ENCODE measurements around the gene PDZK1IP1. TPM values are rescaled to one million over a fixed set of nuclear protein-coding genes. Genes with fewer than 3 reads are reported as not detected.
"Not testable (repeated sequence)": the region's sequence is repeated elsewhere in the genome, so short reads cannot be mapped to it uniquely, and the experiment has no call there.

Gene PDZK1IP1
- total RNA-seq, 1 experiment from 2014 or later: 19.6 TPM

DNA sequence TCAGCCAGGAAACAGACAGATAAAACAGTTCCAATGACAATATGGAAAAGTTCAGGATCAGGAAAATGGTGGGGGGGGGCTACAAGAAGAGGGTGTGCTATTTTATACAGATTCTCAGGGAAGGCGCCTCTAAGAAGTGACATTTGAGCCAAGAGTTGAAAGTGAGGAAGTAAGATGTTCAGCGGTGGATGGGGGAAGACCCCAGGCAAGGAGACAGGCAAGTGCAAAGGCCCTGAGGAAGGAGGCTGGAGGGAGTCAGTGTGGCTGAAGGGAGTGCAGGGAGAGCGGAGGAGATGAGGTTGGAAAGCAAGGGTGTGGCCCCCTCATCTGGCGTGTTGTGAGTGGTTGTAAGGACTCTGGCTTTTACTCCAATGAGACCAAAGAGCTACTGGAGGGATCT, 8.4 kb upstream of the PDZK1IP1 start:
- ChIA-PET CTCF (interaction anchor here (0.6 to 1.4 kb wide), 3 partner anchors 8 to 524 kb away, joined by 3 to 4 read pairs (median 4); partner anchors contain the start of gene PDZK1IP1), POLR2A (interaction anchor here (1.6 kb wide), 1 partner anchor 8 kb away, joined by 5 read pairs; the partner anchor contains the start of gene PDZK1IP1)
- no peaks in the 10 kb centered on the region for H3K36me3 Mint-ChIP-seq (ENCODE audit: insufficient read depth, unreplicated experiment)
- H3K27ac Mint-ChIP-seq (ENCODE audit: low read depth, unreplicated experiment): no peak overlapping the region
- peaks cover 10% of the 10 kb centered on the region for H3K27me3 Mint-ChIP-seq (ENCODE audit: insufficient read depth, unreplicated experiment)
- TF ChIP-seq, protein P1, sequence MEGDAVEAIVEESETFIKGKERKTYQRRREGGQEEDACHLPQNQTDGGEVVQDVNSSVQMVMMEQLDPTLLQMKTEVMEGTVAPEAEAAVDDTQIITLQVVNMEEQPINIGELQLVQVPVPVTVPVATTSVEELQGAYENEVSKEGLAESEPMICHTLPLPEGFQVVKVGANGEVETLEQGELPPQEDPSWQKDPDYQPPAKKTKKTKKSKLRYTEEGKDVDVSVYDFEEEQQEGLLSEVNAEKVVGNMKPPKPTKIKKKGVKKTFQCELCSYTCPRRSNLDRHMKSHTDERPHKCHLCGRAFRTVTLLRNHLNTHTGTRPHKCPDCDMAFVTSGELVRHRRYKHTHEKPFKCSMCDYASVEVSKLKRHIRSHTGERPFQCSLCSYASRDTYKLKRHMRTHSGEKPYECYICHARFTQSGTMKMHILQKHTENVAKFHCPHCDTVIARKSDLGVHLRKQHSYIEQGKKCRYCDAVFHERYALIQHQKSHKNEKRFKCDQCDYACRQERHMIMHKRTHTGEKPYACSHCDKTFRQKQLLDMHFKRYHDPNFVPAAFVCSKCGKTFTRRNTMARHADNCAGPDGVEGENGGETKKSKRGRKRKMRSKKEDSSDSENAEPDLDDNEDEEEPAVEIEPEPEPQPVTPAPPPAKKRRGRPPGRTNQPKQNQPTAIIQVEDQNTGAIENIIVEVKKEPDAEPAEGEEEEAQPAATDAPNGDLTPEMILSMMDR (IDR thresholded peaks at IDR 0.05; ENCODE audit: unreplicated experiment): no peak
- H3K9me3 Mint-ChIP-seq (ENCODE audit: unreplicated experiment): peaks cover 4% of the 10 kb centered on the region
- no TSS peak for BruUV-seq (replicated peaks)
- H3K4me1 Mint-ChIP-seq (ENCODE audit: insufficient read depth, unreplicated experiment): no peaks in the 10 kb centered on the region
- intact Hi-C loops (cut with micrococcal nuclease): no loop called here
- H3K4me3 Mint-ChIP-seq (ENCODE audit: unreplicated experiment): no peak overlapping the region
- DNase-seq (ENCODE audit: unreplicated experiment): no peak

DNA sequence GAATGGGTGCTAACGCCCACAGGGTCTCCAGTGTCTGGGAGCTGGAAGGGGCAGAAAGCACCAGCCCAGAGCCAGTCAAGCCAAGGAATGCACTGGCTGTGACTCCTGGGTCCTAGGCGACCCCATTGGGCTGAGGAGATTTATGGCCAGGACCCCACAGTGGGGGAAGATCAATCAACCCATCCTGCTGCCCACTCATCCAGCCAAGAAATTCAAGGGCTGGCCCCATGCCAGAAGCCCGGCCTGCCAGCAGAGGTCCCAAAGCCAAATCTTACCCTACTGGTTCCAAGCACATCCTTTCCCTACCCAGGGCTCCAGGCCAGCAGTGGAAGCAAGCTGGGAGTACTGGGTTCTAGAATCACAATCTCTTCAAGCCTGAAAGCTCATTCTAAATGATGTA, 6.8 kb upstream of the PDZK1IP1 start:
- Mint-ChIP-seq H3K36me3 (ENCODE audit: insufficient read depth, unreplicated experiment) (no peaks in the 10 kb centered on the region), H3K4me1 (ENCODE audit: insufficient read depth, unreplicated experiment) (peaks cover 13% of the 10 kb centered on the region), H3K4me3 (ENCODE audit: unreplicated experiment) (no peak overlapping the region), H3K27me3 (ENCODE audit: insufficient read depth, unreplicated experiment) (peaks cover 10% of the 10 kb centered on the region), H3K9me3 (ENCODE audit: unreplicated experiment) (no peaks in the 10 kb centered on the region), H3K27ac (ENCODE audit: low read depth, unreplicated experiment) (no peak overlapping the region)
- CTCF ChIA-PET: interaction anchor here (0.7 to 1.2 kb wide), 4 partner anchors 31 to 241 kb away, joined by 3 to 4 read pairs (median 4); no protein-coding TSS in a partner anchor
- intact Hi-C loops (cut with micrococcal nuclease): no loop called here
- no TSS peak for BruUV-seq (replicated peaks)
- DNase-seq (ENCODE audit: unreplicated experiment): no peak
- TF ChIP-seq, protein P1 (IDR thresholded peaks at IDR 0.05; ENCODE audit: unreplicated experiment): no peak
- POLR2A ChIA-PET: interaction anchor here (1.0 kb wide), 1 partner anchor 67 kb away, joined by 5 read pairs; no protein-coding TSS in a partner anchor

DNA sequence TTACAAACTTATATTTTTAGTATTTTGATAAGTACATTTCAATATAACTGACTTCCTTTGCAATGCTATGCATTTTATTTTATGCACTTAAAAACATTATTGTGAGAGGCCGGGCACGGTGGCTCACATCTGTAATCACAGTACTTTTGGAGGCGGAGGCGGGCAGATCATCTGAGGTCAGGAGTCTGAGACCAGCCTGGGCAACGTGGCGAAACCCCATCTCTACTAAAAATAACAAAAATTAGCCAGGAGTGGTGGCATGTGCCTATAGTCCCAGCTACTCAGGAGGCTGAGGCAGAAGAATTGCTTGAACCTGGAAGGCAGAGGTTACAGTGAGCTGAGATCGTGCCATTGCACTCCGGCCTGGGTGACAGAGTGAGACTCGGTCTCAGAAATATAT, 6.1 kb upstream of the PDZK1IP1 start:
- H3K27me3 Mint-ChIP-seq (ENCODE audit: insufficient read depth, unreplicated experiment); DNase-seq (ENCODE audit: unreplicated experiment); H3K27ac Mint-ChIP-seq (ENCODE audit: low read depth, unreplicated experiment); H3K36me3 Mint-ChIP-seq (ENCODE audit: insufficient read depth, unreplicated experiment); intact Hi-C loops (cut with micrococcal nuclease); POLR2A ChIA-PET; H3K9me3 Mint-ChIP-seq (ENCODE audit: unreplicated experiment); H3K4me3 Mint-ChIP-seq (ENCODE audit: unreplicated experiment); BruUV-seq (replicated peaks): not testable (repeated sequence)
- peaks cover 19% of the 10 kb centered on the region for H3K4me1 Mint-ChIP-seq (ENCODE audit: insufficient read depth, unreplicated experiment)
- CTCF ChIA-PET: interaction anchor here (1.1 kb wide), 1 partner anchor 131 kb away, joined by 3 read pairs; no protein-coding TSS in a partner anchor

DNA sequence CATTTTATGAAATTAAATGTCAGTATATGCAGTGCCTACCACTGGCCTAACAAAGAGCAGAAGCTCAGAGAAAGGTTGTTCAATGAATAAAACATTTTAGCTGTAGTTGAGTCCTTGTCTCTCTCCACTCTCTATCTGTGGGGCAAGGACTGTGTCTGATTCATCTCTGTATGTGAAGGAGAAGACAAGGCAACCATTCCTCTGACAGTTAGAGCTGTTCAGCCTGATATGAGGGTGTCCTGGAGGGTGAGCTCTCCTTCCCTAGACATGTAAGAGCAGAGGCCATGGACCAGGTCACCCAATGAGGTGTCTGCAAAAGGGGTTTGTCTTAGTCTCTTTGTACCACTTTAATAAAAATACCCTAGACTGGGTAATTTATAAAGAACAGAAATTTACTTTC, 4.5 kb upstream of the PDZK1IP1 start:
- H3K9me3 Mint-ChIP-seq (ENCODE audit: unreplicated experiment): no peaks in the 10 kb centered on the region
- H3K27ac Mint-ChIP-seq (ENCODE audit: low read depth, unreplicated experiment): no peak overlapping the region
- DNase-seq (ENCODE audit: unreplicated experiment): no peak
- H3K36me3 Mint-ChIP-seq (ENCODE audit: insufficient read depth, unreplicated experiment): no peaks in the 10 kb centered on the region
- peaks cover 9% of the 10 kb centered on the region for H3K27me3 Mint-ChIP-seq (ENCODE audit: insufficient read depth, unreplicated experiment)
- peaks cover 33% of the 10 kb centered on the region for H3K4me1 Mint-ChIP-seq (ENCODE audit: insufficient read depth, unreplicated experiment)
- H3K4me3 Mint-ChIP-seq (ENCODE audit: unreplicated experiment): no peak overlapping the region
- POLR2A ChIA-PET: interaction anchor here (1.5 to 5.1 kb wide), 5 partner anchors 14 to 140 kb away, joined by 4 to 82 read pairs (median 6); partner anchors contain the start of gene CMPK1
- TF ChIP-seq, protein P1 (IDR thresholded peaks at IDR 0.05; ENCODE audit: unreplicated experiment): no peak
- BruUV-seq (replicated peaks): no TSS peak
- intact Hi-C loops (cut with micrococcal nuclease): loop anchor here (5.0 kb wide), 2 partner anchors 138 to 228 kb away; partner anchors contain the start of gene CMPK1
- CTCF ChIA-PET: interaction anchor here (0.5 to 6.9 kb wide), 25 partner anchors 8 to 532 kb away, joined by 3 to 212 read pairs (median 5); partner anchors contain the start of genes CMPK1 and FOXD2

DNA sequence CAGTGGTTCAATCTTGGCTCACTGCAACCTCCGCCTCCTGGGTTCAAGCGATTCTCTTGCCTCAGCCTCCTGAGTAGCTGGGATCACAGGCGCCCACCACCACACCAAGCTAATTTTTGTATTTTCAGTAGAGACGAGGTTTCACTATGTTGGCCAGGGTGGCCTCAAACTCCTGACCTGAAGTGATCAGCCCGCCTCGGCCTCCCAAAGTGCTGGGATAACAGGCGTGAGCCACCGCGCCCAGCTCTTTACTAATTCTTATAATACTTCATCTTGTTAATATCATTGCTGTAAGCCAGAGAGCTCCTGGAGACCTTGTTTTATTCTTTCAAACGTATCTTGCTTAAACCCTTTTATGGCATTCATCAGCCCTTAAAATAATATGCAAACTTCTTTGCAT, 3.7 kb upstream of the PDZK1IP1 start:
- CTCF ChIA-PET: interaction anchor here (0.6 to 6.9 kb wide), 50 partner anchors 8 to 921 kb away, joined by 3 to 212 read pairs (median 5); partner anchors contain the start of genes CMPK1, FOXD2 and STIL

More for the DNA sequence above, 3.7 kb upstream of the PDZK1IP1 start:
- H3K36me3 Mint-ChIP-seq (ENCODE audit: insufficient read depth, unreplicated experiment); H3K4me3 Mint-ChIP-seq (ENCODE audit: unreplicated experiment); H3K27me3 Mint-ChIP-seq (ENCODE audit: insufficient read depth, unreplicated experiment); DNase-seq (ENCODE audit: unreplicated experiment); H3K9me3 Mint-ChIP-seq (ENCODE audit: unreplicated experiment); H3K27ac Mint-ChIP-seq (ENCODE audit: low read depth, unreplicated experiment); BruUV-seq (replicated peaks): not testable (repeated sequence)
- POLR2A ChIA-PET: interaction anchor here (0.9 to 5.1 kb wide), 10 partner anchors 8 to 187 kb away, joined by 3 to 82 read pairs (median 5); partner anchors contain the start of genes CMPK1 and STIL
- intact Hi-C loops (cut with micrococcal nuclease): loop anchor here (1.0 to 5.0 kb wide), 4 partner anchors 69 to 229 kb away; partner anchors contain the start of gene CMPK1
- peaks cover 33% of the 10 kb centered on the region for H3K4me1 Mint-ChIP-seq (ENCODE audit: insufficient read depth, unreplicated experiment)

Data from MCF 10A (cell line).